HEK293 (cell line): Measurements from ENCODE around the gene CRTAC1.

Experiments used
- CTCF ChIP-seq: fragments of 450-650 bp; formaldehyde crosslinking; IDR thresholded peaks from 2 replicates; pipeline ENCODE4 v1.5.1; 2016; ENCODE audit warnings: missing biosample characterization, missing genetic modification characterization
- ELK4 ChIP-seq: IDR thresholded peaks from 2 replicates; pipeline ENCODE4 v1.6.1; 2011; ENCODE audit warnings: mild to moderate bottlenecking, low read depth, low read length, borderline replicate concordance
- MYNN ChIP-seq: fragments of 450-650 bp; formaldehyde crosslinking; IDR thresholded peaks from 2 replicates; pipeline ENCODE4 v1.5.1; 2016; ENCODE audit warnings: missing biosample characterization, missing genetic modification characterization, borderline replicate concordance
- RBAK ChIP-seq: fragments of 450-650 bp; formaldehyde crosslinking; IDR thresholded peaks from 2 replicates; pipeline ENCODE4 v1.5.1; 2016; ENCODE audit warnings: missing biosample characterization, missing genetic modification characterization
- ZBTB8A ChIP-seq: fragments of 450-650 bp; formaldehyde crosslinking; IDR thresholded peaks from 2 replicates; pipeline ENCODE4 v1.5.1; 2016; ENCODE audit warnings: missing biosample characterization, missing genetic modification characterization
- ZNF394 ChIP-seq: fragments of 450-650 bp; formaldehyde crosslinking; IDR thresholded peaks from 2 replicates; pipeline ENCODE4 v1.5.1; 2016; ENCODE audit warnings: missing biosample characterization, missing genetic modification characterization, mild to moderate bottlenecking, moderate library complexity, borderline replicate concordance
- ZNF677 ChIP-seq: fragments of 450-650 bp; IDR thresholded peaks from 2 replicates; pipeline ENCODE4 v1.5.0; 2018; ENCODE audit warnings: missing biosample characterization, mild to moderate bottlenecking, missing genetic modification characterization, moderate library complexity
- ZNF792 ChIP-seq: fragments of 450-650 bp; formaldehyde crosslinking; IDR thresholded peaks from 2 replicates; pipeline ENCODE4 v1.5.1; 2016; ENCODE audit warnings: missing biosample characterization, missing genetic modification characterization

- no peak for TF ChIP-seq ZNF394 (tag by site-specific recombination)
- no peak for TF ChIP-seq RBAK (tag by site-specific recombination)
- TF ChIP-seq ZNF792 (tag by site-specific recombination): no peak
- no peak for TF ChIP-seq CTCF
- TF ChIP-seq ZNF677 (tag by site-specific recombination): no peak
- no peak for TF ChIP-seq ZBTB8A
- TF ChIP-seq ELK4: no peak
- no peak for TF ChIP-seq MYNN (tag by site-specific recombination)
Observed at GRCh38 chr10:97894092-97894491, 136.3 kb downstream of the CRTAC1 start.
